Measurements from ENCODE around the gene C17orf75. TPM values are rescaled to one million over a fixed set of nuclear protein-coding genes. Genes with fewer than 3 reads are reported as not detected.

The C17orf75 gene
- total RNA-seq, 1 experiment from 2014 or later = 26.9 TPM

DNA sequence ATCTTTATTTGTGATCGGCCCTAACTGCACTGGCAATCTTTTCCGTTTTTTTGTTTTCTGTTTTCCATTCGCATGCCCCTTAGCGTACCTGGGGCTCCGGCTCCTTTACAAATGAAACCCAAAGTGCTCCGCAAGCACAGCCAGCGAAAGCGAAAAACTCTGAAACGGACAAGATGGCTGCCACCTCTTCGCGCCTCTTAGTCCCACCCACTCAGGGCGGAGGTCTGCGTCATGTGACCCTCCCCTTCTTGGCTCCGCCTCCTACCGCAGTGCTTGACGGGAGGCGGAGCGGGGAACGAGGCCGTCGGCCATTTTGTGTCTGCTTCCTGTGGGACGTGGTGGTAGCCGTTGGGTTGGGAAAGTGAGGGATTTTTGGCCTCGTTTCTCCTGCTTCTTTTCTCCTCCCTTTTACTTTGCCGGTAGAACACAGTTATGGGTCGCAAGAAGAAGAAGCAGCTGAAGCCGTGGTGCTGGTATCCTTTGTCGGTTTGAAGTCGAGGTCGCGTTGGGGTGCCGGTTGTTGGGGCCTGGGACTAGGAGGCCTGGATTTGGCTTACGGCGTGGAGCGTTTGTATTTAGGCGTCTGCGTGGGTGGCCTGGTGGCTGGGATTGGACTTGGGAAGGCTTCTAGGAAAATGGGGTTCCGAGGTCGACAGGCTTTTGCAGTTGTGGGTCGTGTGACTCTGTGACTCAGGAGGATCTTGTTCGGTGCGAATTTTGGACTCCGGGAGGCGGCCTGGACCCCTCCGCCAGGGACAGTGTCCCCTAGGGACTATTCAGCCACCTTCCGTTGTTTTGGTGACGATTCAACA lies 8.1 kb upstream of the C17orf75 start, which contains the start of gene ZNF207:
Gene ZNF207 (plus strand): TSS at position 304 of the 812 bp plus-strand sequence. CDS start 129 bp downstream, at position 433.
- Histone ChIP-seq H3K27ac (ENCODE audit: low read depth, low read length, poor library complexity, severe bottlenecking) (peak within 1 kb of the TSS; percentile 94), H3K4me1 (ENCODE audit: insufficient read depth, low read length, poor library complexity, severe bottlenecking) (peaks cover 10% of the 10 kb centered on the region), H3K9me3 (ENCODE audit: low read depth, low read length, poor library complexity, severe bottlenecking) (no peaks in the 10 kb centered on the region), H3K27me3 (replicated peaks; ENCODE audit: insufficient read depth, low read depth, low read length, poor library complexity) (no peaks in the 10 kb centered on the region), H3K36me3 (ENCODE audit: insufficient read depth, low read length, poor library complexity, severe bottlenecking) (peaks cover 20% of the 10 kb centered on the region), H3K4me3 (ENCODE audit: low read depth, low read length, poor library complexity, severe bottlenecking) (peak within 1 kb of the TSS; percentile 69)
- POLR2A ChIA-PET (ENCODE audit: low non-redundant PET) = interaction anchor here (0.8 kb wide), 1 partner anchor 342 kb away, joined by 3 read pairs; no protein-coding TSS in a partner anchor
- CTCF ChIA-PET = no interaction called here
- TF ChIP-seq, protein P1, sequence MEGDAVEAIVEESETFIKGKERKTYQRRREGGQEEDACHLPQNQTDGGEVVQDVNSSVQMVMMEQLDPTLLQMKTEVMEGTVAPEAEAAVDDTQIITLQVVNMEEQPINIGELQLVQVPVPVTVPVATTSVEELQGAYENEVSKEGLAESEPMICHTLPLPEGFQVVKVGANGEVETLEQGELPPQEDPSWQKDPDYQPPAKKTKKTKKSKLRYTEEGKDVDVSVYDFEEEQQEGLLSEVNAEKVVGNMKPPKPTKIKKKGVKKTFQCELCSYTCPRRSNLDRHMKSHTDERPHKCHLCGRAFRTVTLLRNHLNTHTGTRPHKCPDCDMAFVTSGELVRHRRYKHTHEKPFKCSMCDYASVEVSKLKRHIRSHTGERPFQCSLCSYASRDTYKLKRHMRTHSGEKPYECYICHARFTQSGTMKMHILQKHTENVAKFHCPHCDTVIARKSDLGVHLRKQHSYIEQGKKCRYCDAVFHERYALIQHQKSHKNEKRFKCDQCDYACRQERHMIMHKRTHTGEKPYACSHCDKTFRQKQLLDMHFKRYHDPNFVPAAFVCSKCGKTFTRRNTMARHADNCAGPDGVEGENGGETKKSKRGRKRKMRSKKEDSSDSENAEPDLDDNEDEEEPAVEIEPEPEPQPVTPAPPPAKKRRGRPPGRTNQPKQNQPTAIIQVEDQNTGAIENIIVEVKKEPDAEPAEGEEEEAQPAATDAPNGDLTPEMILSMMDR (conservative IDR thresholded peaks at IDR 0.05; ENCODE audit: low read depth, low read length) = no peak
- no peak for TF ChIP-seq EZH2 (IDR thresholded peaks at IDR 0.05; ENCODE audit: borderline replicate concordance, low read depth, low read length, poor library complexity, severe bottlenecking)
- DNase-seq (ENCODE audit: low spot score) = peak; percentile 93
- TSS peak; percentile 90 for BruUV-seq (replicated peaks)
- intact Hi-C loops (cut with micrococcal nuclease; ENCODE audit: unreplicated experiment) = loop anchor here (10.0 kb wide), 1 partner anchor 95 kb away; the partner anchor contains the start of gene PSMD11

DNA sequence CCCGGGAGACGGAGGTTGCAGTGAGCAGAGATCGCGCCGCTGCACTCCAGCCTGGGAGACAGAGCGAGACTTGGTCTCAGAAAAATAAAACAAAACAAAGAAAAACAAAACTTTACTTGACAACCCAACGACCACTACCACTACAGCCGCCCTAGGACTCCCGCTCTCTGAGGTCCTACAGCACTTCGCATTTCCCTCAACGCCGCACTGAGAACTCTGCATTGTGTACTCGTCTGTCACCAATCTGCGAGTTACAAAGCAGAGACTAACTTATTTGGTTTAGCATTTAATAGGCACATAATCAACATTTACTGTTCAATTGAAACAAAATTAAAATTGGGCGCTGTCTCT lies 7.5 kb upstream of the C17orf75 start:
- no peak for TF ChIP-seq EZH2 (IDR thresholded peaks at IDR 0.05; ENCODE audit: borderline replicate concordance, low read depth, low read length, poor library complexity, severe bottlenecking)
- TF ChIP-seq, protein P1 (conservative IDR thresholded peaks at IDR 0.05; ENCODE audit: low read depth, low read length) = no peak
- peak overlapping the region; percentile 94 for H3K27ac ChIP-seq (ENCODE audit: low read depth, low read length, poor library complexity, severe bottlenecking)
- peaks cover 6% of the 10 kb centered on the region for H3K4me1 ChIP-seq (ENCODE audit: insufficient read depth, low read length, poor library complexity, severe bottlenecking)
- no peaks in the 10 kb centered on the region for H3K9me3 ChIP-seq (ENCODE audit: low read depth, low read length, poor library complexity, severe bottlenecking)
- H3K27me3 ChIP-seq (replicated peaks; ENCODE audit: insufficient read depth, low read depth, low read length, poor library complexity) = no peaks in the 10 kb centered on the region
- CTCF ChIA-PET = no interaction called here
- intact Hi-C loops (cut with micrococcal nuclease; ENCODE audit: unreplicated experiment) = no loop called here
- POLR2A ChIA-PET (ENCODE audit: low non-redundant PET) = no interaction called here
- BruUV-seq (replicated peaks) = TSS peak; percentile 96
- H3K4me3 ChIP-seq (ENCODE audit: low read depth, low read length, poor library complexity, severe bottlenecking) = peak overlapping the region; percentile 69
- DNase-seq (ENCODE audit: low spot score) = no peak
- peaks cover 18% of the 10 kb centered on the region for H3K36me3 ChIP-seq (ENCODE audit: insufficient read depth, low read length, poor library complexity, severe bottlenecking)

DNA sequence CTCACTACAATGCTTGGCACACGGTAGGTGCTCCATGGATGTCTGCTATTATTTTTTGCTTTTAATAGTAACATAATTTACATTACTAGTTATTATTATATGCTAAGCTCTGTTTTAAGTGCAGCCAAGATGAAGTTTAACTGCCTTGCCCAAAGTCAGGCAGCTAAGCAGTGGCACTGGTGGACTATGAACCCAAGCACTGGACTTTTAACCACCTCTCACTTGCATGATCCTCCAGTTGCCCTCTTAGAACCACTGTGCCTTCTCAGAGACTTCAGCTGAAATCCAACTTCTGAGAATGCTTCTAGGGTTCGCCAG lies 6.5 kb upstream of the C17orf75 start:
- ChIA-PET POLR2A (ENCODE audit: low non-redundant PET) (no interaction called here), CTCF (no interaction called here)
- Histone ChIP-seq H3K4me3 (ENCODE audit: low read depth, low read length, poor library complexity, severe bottlenecking) (no peak overlapping the region), H3K4me1 (ENCODE audit: insufficient read depth, low read length, poor library complexity, severe bottlenecking) (peaks cover 6% of the 10 kb centered on the region), H3K36me3 (ENCODE audit: insufficient read depth, low read length, poor library complexity, severe bottlenecking) (peaks cover 12% of the 10 kb centered on the region), H3K27me3 (replicated peaks; ENCODE audit: insufficient read depth, low read depth, low read length, poor library complexity) (no peaks in the 10 kb centered on the region), H3K27ac (ENCODE audit: low read depth, low read length, poor library complexity, severe bottlenecking) (no peak overlapping the region), H3K9me3 (ENCODE audit: low read depth, low read length, poor library complexity, severe bottlenecking) (no peaks in the 10 kb centered on the region)
- no peak for DNase-seq (ENCODE audit: low spot score)
- no TSS peak for BruUV-seq (replicated peaks)
- intact Hi-C loops (cut with micrococcal nuclease; ENCODE audit: unreplicated experiment) = no loop called here
- TF ChIP-seq EZH2 (IDR thresholded peaks at IDR 0.05; ENCODE audit: borderline replicate concordance, low read depth, low read length, poor library complexity, severe bottlenecking) = no peak
- TF ChIP-seq, protein P1 (conservative IDR thresholded peaks at IDR 0.05; ENCODE audit: low read depth, low read length) = no peak
